ENCODE measurements around the gene ANXA11.
"Not testable (repeated sequence)": the region's sequence is repeated elsewhere in the genome, so short reads cannot be mapped to it uniquely, and the experiment has no call there.

ANXA11 gene

DNA sequence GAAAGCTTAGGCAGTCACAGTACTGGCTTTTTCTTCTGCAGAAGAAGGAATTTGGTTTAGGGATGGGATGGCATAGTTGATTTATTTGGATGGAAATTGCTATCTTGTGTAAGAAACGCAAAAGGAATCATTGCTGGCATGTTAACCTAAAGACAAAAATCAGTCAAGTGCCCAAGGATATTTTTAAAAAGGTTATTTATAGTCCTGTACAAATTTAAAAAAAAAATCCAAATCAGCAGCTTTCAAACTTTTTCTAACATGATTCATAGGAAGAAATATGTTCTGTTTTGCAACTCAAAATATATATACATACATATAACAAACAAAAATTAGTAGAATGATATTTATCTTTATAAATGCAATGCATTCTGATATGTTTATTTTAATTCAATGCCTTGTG, 28.5 kb upstream of the ANXA11 start:
- not testable (repeated sequence) for H3K9me3 Mint-ChIP-seq; H3K27ac Mint-ChIP-seq; DNase-seq (ENCODE audit: low spot score); H3K4me1 Mint-ChIP-seq (ENCODE audit: low read depth); H3K27me3 Mint-ChIP-seq (ENCODE audit: low read depth); H3K4me3 Mint-ChIP-seq; H3K36me3 Mint-ChIP-seq (ENCODE audit: low read depth)

DNA sequence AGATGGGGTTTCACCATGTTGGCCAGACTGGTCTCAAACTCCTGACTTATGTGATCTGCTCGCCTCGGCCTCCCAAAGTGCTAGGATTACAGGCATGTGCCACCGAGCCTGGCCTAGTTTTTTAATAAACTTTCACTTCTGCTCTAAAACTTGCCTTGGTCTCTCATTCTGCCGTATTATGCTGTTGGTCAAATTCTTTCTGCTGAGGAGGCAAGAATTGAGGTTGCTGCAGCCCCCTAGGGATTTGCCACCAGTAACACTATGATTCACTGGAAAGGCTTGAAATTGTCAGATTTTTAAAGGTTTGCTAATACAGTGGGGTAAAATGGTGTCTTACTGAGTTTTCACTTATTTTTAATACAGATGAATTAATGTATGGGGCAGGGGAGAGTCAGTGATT, 21.4 kb upstream of the ANXA11 start:
- not testable (repeated sequence) for H3K36me3 Mint-ChIP-seq (ENCODE audit: low read depth); H3K4me1 Mint-ChIP-seq (ENCODE audit: low read depth); H3K4me3 Mint-ChIP-seq; H3K9me3 Mint-ChIP-seq; H3K27ac Mint-ChIP-seq; DNase-seq (ENCODE audit: low spot score)
- peaks cover 17% of the 10 kb centered on the region for H3K27me3 Mint-ChIP-seq (ENCODE audit: low read depth)

DNA sequence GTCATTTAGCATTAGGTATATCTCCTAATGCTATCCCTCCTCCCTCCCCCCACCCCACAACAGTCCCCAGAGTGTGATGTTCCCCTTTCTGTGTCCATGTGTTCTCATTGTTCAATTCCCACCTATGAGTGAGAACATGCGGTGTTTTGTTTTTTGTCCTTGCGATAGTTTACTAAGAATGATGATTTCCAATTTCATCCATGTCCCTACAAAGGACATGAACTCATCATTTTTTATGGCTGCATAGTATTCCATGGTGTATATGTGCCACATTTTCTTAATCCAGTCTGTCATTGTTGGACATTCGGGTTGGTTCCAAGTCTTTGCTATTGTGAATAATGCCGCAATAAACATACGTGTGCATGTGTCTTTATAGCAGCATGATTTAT, 17.7 kb upstream of the ANXA11 start:
- H3K27ac Mint-ChIP-seq; H3K9me3 Mint-ChIP-seq; H3K4me1 Mint-ChIP-seq (ENCODE audit: low read depth); H3K36me3 Mint-ChIP-seq (ENCODE audit: low read depth); DNase-seq (ENCODE audit: low spot score); H3K4me3 Mint-ChIP-seq: not testable (repeated sequence)
- peaks cover 17% of the 10 kb centered on the region for H3K27me3 Mint-ChIP-seq (ENCODE audit: low read depth)

DNA sequence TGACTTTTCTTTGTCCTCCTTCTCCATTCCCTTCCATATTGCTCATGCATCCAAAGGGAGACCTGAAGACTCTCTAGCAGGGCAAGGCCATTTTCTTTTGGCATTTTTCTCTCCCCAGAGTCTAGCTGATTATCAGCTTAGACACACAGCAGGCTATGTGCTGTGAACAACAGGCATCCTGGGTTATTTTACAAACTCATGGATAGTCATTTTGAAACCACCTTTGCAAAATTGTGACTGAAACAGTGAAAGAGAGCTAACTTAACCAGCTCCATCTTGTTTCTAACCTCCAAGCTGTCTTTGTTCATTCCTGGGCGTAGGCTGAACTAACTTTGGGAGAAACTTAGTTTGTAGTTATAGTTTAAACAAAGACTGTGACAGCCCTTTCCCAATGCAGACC, 13.5 kb upstream of the ANXA11 start:
- not testable (repeated sequence) for H3K36me3 Mint-ChIP-seq (ENCODE audit: low read depth); H3K9me3 Mint-ChIP-seq; H3K27ac Mint-ChIP-seq; H3K4me1 Mint-ChIP-seq (ENCODE audit: low read depth); DNase-seq (ENCODE audit: low spot score); H3K27me3 Mint-ChIP-seq (ENCODE audit: low read depth); H3K4me3 Mint-ChIP-seq

DNA sequence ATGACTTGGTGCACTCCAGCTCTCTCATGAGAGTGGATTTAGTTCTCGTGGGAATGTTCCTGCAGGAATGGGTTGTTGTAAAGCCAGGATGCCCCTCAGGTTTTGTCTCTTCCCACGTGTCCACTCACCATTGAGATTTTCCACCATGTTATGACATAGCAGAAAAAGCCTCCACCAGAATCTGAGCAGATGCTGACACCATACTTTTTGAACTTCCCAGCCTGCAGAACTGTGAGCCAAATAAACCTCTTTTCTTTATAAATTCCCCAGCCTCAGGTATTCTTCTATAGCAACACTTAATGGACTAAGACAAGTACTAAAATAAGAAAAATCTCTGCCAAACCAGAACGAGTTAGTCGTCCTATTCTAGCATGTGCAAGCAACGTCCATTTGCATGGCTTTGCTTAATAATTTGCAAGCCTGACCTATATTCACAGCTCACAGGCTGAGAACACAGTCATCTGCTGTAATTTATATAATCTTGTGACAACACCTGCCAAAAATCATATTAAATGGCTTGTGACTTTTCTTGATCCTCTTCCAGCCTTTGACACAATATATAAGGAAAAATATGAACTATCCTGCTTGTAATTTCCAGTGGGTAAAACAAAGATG, 9.1 kb upstream of the ANXA11 start:
- not testable (repeated sequence) for DNase-seq (ENCODE audit: low spot score); H3K36me3 Mint-ChIP-seq (ENCODE audit: low read depth); H3K27ac Mint-ChIP-seq; H3K9me3 Mint-ChIP-seq; H3K27me3 Mint-ChIP-seq (ENCODE audit: low read depth); H3K4me3 Mint-ChIP-seq
- peaks cover 23% of the 10 kb centered on the region for H3K4me1 Mint-ChIP-seq (ENCODE audit: low read depth)

DNA sequence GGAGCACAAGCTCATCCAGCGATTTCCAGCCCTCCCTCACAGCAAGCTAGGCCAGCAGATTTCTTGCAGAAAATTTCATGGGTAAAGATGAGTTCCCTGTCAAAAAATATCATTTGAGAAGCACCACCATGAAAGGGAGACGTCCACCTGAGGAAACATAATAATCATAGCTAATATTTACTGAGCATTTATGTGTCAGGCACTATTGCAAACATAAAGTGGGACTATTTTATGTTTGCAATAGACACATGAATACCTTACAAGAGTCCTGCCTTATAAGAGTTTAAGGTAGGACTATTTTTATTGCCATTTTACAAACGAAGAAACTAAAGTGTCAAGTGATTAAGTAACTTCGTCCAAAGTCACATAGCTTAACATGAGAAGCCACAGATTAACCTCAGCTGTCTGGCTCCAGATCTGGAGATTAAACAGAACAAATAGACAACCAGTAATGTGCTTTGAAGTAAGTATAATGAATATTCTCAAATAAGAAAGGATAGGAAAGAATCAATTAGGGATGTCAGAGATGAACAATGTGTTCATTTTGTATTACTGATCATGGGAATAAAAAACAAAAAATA, 7.3 kb upstream of the ANXA11 start:
- DNase-seq (ENCODE audit: low spot score); H3K4me3 Mint-ChIP-seq; H3K9me3 Mint-ChIP-seq; H3K36me3 Mint-ChIP-seq (ENCODE audit: low read depth); H3K27me3 Mint-ChIP-seq (ENCODE audit: low read depth); H3K27ac Mint-ChIP-seq: not testable (repeated sequence)
- H3K4me1 Mint-ChIP-seq (ENCODE audit: low read depth) = peaks cover 24% of the 10 kb centered on the region

DNA sequence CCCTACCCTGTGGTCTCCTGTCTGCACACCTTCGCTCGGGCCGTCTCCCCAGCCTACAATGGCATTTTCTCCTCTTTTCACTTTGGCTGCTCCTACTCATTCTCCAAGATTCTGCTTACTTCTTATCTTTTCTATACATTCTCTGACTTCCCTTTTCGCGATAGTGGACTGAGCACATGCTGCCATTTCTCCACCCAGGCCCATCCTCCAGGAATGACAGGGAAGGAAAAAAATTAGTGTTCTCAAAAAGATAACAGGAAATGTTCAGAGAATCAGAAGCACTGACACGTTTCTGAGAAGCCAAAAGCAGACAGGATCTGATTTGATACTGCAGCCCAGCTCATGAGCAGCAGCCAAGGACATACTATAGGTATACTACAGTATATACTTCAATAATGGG, 6.4 kb upstream of the ANXA11 start:
- no peak for DNase-seq (ENCODE audit: low spot score)
- Mint-ChIP-seq H3K36me3 (ENCODE audit: low read depth) (no peaks in the 10 kb centered on the region), H3K27ac (no peak overlapping the region), H3K27me3 (ENCODE audit: low read depth) (peaks cover 5% of the 10 kb centered on the region), H3K9me3 (no peaks in the 10 kb centered on the region), H3K4me1 (ENCODE audit: low read depth) (peaks cover 24% of the 10 kb centered on the region), H3K4me3 (no peak overlapping the region)

DNA sequence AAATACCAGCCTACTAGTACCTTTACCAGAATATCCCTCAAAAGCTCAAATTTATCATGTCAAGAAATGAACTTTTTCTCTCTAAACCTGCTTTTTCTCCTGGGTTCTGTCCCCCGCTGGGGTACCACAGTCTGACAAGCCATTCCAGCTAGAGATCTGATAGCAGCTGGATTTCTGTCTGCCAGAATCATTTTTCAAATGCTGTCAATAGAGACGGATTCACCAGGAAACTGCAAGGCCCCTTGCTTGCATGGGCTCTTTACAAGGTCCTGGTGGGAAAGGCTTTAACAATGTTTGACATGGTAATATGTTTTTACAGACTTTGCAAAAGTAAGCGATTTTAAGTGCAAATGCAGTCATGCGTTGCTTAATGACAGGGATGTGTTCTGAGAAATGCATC, 4.9 kb upstream of the ANXA11 start:
- Mint-ChIP-seq H3K9me3 (no peaks in the 10 kb centered on the region), H3K27ac (no peak overlapping the region), H3K36me3 (ENCODE audit: low read depth) (no peaks in the 10 kb centered on the region), H3K4me3 (no peak overlapping the region), H3K27me3 (ENCODE audit: low read depth) (peaks cover 5% of the 10 kb centered on the region), H3K4me1 (ENCODE audit: low read depth) (peaks cover 32% of the 10 kb centered on the region)
- no peak for DNase-seq (ENCODE audit: low spot score)

DNA sequence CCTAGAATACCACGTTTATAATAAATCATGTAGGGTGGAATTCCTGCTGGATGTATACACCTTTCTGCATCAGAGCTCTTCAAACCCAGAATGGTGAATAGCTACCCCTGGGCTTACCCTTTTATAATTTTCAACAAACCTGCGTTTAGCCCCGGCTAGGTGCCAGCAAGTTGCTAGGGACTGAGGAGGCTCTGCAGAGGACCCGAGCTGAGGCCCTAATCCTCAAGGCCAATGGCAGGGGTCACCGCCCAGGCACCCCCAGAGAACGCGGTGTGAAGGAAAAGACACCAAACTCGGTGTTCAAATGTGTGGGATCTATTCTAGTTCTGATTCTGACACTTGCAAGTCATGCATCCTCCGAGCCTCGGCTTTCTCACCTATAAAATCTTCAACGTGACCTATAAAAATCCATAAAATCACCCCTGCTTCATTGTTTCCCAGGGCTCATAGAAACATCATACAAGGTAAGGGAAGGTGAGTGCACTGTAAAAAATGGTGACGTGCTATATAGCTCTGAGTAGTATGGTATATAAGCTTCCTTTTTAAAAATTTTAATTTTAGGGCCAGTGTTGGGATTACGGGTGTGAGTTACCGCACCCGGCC, 2.5 kb upstream of the ANXA11 start:
- Mint-ChIP-seq H3K36me3 (ENCODE audit: low read depth) (peaks cover 4% of the 10 kb centered on the region), H3K4me3 (no peak overlapping the region), H3K27me3 (ENCODE audit: low read depth) (peaks cover 3% of the 10 kb centered on the region), H3K27ac (no peak overlapping the region), H3K4me1 (ENCODE audit: low read depth) (peaks cover 32% of the 10 kb centered on the region), H3K9me3 (no peaks in the 10 kb centered on the region)
- DNase-seq (ENCODE audit: low spot score) = no peak

DNA sequence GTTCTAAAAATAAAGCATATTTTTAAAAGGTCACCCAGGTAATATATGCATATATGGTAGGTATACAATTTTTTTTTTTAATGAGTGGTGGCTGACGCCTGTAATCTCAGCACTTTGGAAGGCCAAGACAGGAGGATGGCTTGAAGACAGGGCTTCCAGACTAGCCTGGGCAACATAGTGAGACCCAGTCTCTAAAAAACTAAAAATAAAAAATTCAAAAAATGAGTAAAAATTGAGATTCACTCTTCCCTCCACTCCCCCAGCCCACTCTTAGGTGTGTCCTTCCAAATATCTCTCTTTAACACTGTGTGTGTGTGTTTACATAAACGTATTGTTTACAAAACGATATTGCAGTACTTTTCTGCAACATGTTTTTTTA, 929 bp upstream of the ANXA11 start:
- Mint-ChIP-seq H3K4me1 (ENCODE audit: low read depth) (peaks cover 34% of the 10 kb centered on the region), H3K4me3 (peak overlapping the region; percentile 89), H3K9me3 (no peaks in the 10 kb centered on the region), H3K27me3 (ENCODE audit: low read depth) (peaks cover 3% of the 10 kb centered on the region), H3K27ac (peak overlapping the region; percentile 86), H3K36me3 (ENCODE audit: low read depth) (peaks cover 13% of the 10 kb centered on the region)
- DNase-seq (ENCODE audit: low spot score) = no peak

DNA sequence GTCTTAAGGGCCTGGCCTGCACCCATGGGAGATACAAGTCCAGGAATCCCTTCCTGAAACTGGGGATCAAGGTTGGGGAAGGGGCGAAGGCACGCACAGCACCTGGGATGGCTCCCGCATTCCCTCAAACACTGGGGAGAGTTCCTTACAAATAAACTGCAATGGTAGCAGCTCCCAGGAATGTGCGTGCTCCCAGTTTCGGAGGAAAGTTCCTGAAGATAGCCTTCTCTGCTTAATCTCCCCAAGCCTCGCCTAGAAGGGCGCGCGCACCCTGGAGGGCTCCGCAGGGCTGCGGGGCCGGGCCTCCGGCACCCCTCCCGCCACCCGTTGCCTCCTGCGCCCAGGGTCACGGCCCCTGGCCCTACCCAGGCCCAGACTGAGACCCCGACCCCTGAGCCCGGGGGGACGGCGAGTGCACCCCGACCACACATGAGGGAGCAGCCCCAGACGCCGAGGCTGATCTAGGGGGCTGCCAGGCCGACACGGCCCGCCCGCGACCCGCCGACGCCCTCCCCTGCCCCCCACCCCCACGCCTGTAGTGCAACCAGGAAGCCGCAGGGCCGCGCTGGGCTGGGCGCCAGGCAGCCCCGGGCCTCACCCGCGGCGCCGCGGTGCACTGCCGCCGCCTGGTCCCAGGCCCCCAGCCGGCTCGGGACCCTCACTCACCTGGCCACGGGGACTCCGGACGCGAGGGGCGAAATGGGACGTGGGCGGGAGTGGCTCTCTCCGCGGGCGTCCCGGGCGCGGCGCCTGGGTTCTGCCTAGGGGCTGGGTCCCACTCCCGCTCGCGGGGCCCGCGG, 460 bp downstream of the ANXA11 start:
- Mint-ChIP-seq H3K9me3 (no peaks in the 10 kb centered on the region), H3K36me3 (ENCODE audit: low read depth) (peaks cover 23% of the 10 kb centered on the region), H3K27ac (peak overlapping the region; percentile 87), H3K27me3 (ENCODE audit: low read depth) (no peaks in the 10 kb centered on the region), H3K4me3 (peak overlapping the region; percentile 86), H3K4me1 (ENCODE audit: low read depth) (peaks cover 42% of the 10 kb centered on the region)
- no peak for DNase-seq (ENCODE audit: low spot score)

DNA sequence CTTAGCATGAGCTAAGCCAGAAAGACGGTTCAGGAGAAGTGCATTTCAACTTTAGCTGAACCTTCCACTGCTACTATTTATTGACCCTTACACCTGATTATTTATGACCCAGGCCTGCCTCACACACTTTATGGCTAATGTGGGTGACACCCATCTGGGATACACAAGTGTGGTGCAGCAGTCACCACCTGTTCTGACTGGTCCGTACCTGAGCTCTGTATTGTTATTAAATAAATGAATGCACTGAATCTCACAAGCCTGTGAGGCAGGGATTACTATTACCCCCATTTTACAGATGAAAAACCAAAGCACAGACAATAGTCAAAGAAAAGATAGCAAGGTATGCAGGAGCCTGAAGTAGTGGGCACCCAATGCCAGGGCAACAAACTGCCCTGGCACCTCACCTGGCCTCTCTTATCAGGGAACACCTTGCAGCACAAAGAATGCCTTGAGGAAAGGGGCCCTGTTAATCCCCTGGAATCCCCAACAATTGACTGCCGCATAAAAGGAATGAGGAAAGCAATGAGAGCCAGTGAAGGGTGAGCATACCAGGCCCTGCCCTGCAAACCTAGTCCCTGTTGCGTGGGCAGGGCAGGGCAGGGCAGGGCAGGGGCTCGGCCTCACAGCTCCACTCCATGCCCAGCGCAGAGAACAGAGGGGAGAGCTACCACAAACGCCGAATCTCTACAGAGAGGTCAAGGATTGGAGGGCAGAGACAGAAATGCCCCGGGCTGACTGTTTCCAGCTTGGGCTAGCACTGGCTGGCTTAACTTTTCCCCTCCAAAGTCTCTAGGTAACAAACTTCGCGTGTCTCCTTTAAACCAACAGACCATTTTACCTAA, 1.3 kb downstream of the ANXA11 start:
- DNase-seq (ENCODE audit: low spot score) = no peak
- Mint-ChIP-seq H3K9me3 (no peaks in the 10 kb centered on the region), H3K27me3 (ENCODE audit: low read depth) (no peaks in the 10 kb centered on the region), H3K4me1 (ENCODE audit: low read depth) (peaks cover 43% of the 10 kb centered on the region), H3K4me3 (peak overlapping the region; percentile 86), H3K27ac (peak overlapping the region; percentile 87), H3K36me3 (ENCODE audit: low read depth) (peaks cover 23% of the 10 kb centered on the region)

DNA sequence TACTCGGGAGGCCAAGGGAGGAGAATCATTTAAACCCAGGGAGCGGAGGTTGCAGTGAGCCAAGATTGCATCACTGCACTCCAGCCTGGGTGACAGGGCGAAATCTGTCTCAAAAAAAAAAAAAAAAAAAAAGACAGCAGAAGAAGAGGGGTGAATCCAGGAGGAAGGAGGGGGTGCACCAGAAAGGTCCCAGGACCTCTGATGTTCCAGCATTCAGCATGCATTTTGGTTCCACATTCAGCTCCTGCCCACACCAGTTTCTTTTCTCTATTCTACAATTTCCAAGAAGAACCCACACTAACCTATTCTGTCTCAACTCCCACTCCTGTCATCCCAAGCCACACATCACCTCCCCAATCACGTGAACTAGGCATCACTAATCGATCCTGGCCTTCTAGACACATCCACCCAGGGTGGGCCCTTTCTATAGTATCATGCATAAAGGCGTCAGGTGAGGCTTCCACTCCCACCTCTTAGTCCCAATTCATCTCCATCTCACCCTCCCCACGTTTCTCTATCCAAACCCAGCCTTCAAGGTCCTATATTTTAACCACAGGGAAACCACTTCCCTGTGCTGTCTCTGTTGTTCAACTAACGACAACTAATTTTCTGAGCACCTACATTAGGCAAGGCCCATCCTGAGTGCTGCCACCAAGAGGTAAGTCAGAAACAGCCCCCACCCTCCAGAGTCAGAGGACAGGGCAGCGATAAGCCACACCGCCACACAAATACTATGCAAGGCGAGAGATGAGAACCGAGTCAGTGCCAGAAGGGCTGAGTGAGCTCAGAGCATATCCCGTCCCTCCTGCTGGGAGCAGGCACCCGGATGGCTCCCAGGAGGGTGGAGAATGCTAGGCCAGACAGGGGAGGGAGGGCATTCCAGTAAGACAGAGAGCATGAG, 2.2 kb downstream of the ANXA11 start:
- Mint-ChIP-seq H3K27me3 (ENCODE audit: low read depth) (no peaks in the 10 kb centered on the region), H3K9me3 (no peaks in the 10 kb centered on the region), H3K4me3 (peak overlapping the region; percentile 86), H3K36me3 (ENCODE audit: low read depth) (peaks cover 23% of the 10 kb centered on the region), H3K4me1 (ENCODE audit: low read depth) (peaks cover 49% of the 10 kb centered on the region), H3K27ac (peak overlapping the region; percentile 87)
- peak; percentile 82 for DNase-seq (ENCODE audit: low spot score)

Measured in T-helper 2 cell treated with Interferon-gamma antibody and Interleukin-4, amounts not matched to agents 5 μg/mL and 100 μg/mL, for 36 hours (primary cell).